Measurements from ENCODE around the gene KLHL21.
"Not testable (repeated sequence)": the region's sequence is repeated elsewhere in the genome, so short reads cannot be mapped to it uniquely, and the experiment has no call there.

GRCh38 chr1:6599991-6600390 lies 2.7 kb downstream of the KLHL21 start:
- TF ChIP-seq CTCF, POLR2A (IDR thresholded peaks at IDR 0.05): not testable (repeated sequence)

All from heart left ventricle (tissue), 13 donors.